HEK293 (cell line): Measurements from ENCODE around the gene CDK19.

Experiments
- GLIS1 ChIP-seq: fragments of 450-650 bp; formaldehyde crosslinking; IDR thresholded peaks from 2 replicates; pipeline ENCODE4 v1.5.1; 2016; ENCODE audit warnings: missing biosample characterization, missing genetic modification characterization
- HOXC10 ChIP-seq: sonication (generic); formaldehyde crosslinking; IDR thresholded peaks from 2 replicates; pipeline ENCODE4 v1.8.1; 2023; ENCODE audit warnings: mild to moderate bottlenecking, missing genetic modification reagents
- HOXD13 ChIP-seq: sonication (generic); formaldehyde crosslinking; IDR thresholded peaks from 2 replicates; pipeline ENCODE4 v1.8.0; 2022; ENCODE audit warnings: missing genetic modification reagents, borderline replicate concordance
- KLF9 ChIP-seq: fragments of 450-650 bp; formaldehyde crosslinking; IDR thresholded peaks from 2 replicates; pipeline ENCODE4 v1.5.1; 2016; ENCODE audit warnings: missing biosample characterization, missing genetic modification characterization, low read depth
- PRDM2 ChIP-seq: fragments of 450-650 bp; formaldehyde crosslinking; IDR thresholded peaks from 2 replicates; pipeline ENCODE4 v1.5.1; 2016; ENCODE audit warnings: missing biosample characterization, missing genetic modification characterization, borderline replicate concordance
- REST ChIP-seq: fragments of 450-650 bp; formaldehyde crosslinking; IDR thresholded peaks from 2 replicates; pipeline ENCODE4 v1.5.1; 2016; ENCODE audit warnings: missing biosample characterization, missing genetic modification characterization
- YY1 ChIP-seq: fragments of 450-650 bp; formaldehyde crosslinking; IDR thresholded peaks from 2 replicates; pipeline ENCODE4 v1.5.1; 2018; ENCODE audit warnings: missing biosample characterization, missing genetic modification characterization
- ZIC2 ChIP-seq: fragments of 450-650 bp; formaldehyde crosslinking; IDR thresholded peaks from 2 replicates; pipeline ENCODE4 v1.5.1; 2016; ENCODE audit warnings: missing biosample characterization, missing genetic modification characterization
- ZNF169 ChIP-seq: fragments of 450-650 bp; formaldehyde crosslinking; IDR thresholded peaks from 2 replicates; pipeline ENCODE4 v1.5.1; 2016; ENCODE audit warnings: missing biosample characterization, missing genetic modification characterization
- ZNF248 ChIP-seq: fragments of 450-650 bp; formaldehyde crosslinking; IDR thresholded peaks from 2 replicates; pipeline ENCODE4 v1.5.1; 2017; ENCODE audit warnings: missing biosample characterization, missing genetic modification characterization
- ZNF335 ChIP-seq: fragments of 450-650 bp; formaldehyde crosslinking; conservative IDR thresholded peaks from 2 replicates; pipeline ENCODE4 v1.5.1; 2016; ENCODE audit warnings: missing biosample characterization, missing genetic modification characterization
- ZNF48 ChIP-seq: fragments of 450-650 bp; formaldehyde crosslinking; IDR thresholded peaks from 2 replicates; pipeline ENCODE4 v1.5.1; 2016; ENCODE audit warnings: missing biosample characterization, missing genetic modification characterization
- ZNF510 ChIP-seq: fragments of 450-650 bp; formaldehyde crosslinking; IDR thresholded peaks from 2 replicates; pipeline ENCODE4 v1.5.1; 2018; ENCODE audit warnings: mild to moderate bottlenecking, missing genetic modification characterization, missing biosample characterization; ENCODE audit not compliant: insufficient replicate concordance
- ZNF530 ChIP-seq: fragments of 450-650 bp; formaldehyde crosslinking; IDR thresholded peaks from 2 replicates; pipeline ENCODE4 v1.5.1; 2016; ENCODE audit warnings: low read depth, missing biosample characterization, missing genetic modification characterization
- ZNF600 ChIP-seq: fragments of 450-650 bp; formaldehyde crosslinking; IDR thresholded peaks from 2 replicates; pipeline ENCODE4 v1.5.1; 2016; ENCODE audit warnings: missing biosample characterization, missing genetic modification characterization
- ZNF664 ChIP-seq: fragments of 450-650 bp; formaldehyde crosslinking; IDR thresholded peaks from 2 replicates; pipeline ENCODE4 v1.5.1; 2016; ENCODE audit warnings: missing biosample characterization, missing genetic modification characterization
- ZNF76 ChIP-seq: fragments of 450-650 bp; formaldehyde crosslinking; IDR thresholded peaks from 2 replicates; pipeline ENCODE4; 2016; ENCODE audit warnings: low read depth, missing biosample characterization, missing genetic modification characterization, borderline replicate concordance
- ZNF785 ChIP-seq: fragments of 450-650 bp; formaldehyde crosslinking; IDR thresholded peaks from 2 replicates; pipeline ENCODE4 v1.5.1; 2016; ENCODE audit warnings: missing biosample characterization, missing genetic modification characterization
- TF ChIP-seq, protein P1 (sequence below): fragments of 450-650 bp; formaldehyde crosslinking; IDR thresholded peaks from 2 replicates; pipeline ENCODE4 v1.5.1; 2017; ENCODE audit warnings: missing biosample characterization, missing genetic modification characterization
- TF ChIP-seq, protein P2 (sequence below): fragments of 450-650 bp; formaldehyde crosslinking; IDR thresholded peaks from 2 replicates; pipeline ENCODE4 v1.5.0; 2017; ENCODE audit warnings: missing biosample characterization, missing genetic modification characterization, borderline replicate concordance
- TF ChIP-seq, protein P3 (sequence below): fragments of 450-650 bp; formaldehyde crosslinking; IDR thresholded peaks from 2 replicates; pipeline ENCODE4 v1.5.1; 2016; ENCODE audit warnings: missing biosample characterization, missing genetic modification characterization

The CDK19 gene

DNA sequence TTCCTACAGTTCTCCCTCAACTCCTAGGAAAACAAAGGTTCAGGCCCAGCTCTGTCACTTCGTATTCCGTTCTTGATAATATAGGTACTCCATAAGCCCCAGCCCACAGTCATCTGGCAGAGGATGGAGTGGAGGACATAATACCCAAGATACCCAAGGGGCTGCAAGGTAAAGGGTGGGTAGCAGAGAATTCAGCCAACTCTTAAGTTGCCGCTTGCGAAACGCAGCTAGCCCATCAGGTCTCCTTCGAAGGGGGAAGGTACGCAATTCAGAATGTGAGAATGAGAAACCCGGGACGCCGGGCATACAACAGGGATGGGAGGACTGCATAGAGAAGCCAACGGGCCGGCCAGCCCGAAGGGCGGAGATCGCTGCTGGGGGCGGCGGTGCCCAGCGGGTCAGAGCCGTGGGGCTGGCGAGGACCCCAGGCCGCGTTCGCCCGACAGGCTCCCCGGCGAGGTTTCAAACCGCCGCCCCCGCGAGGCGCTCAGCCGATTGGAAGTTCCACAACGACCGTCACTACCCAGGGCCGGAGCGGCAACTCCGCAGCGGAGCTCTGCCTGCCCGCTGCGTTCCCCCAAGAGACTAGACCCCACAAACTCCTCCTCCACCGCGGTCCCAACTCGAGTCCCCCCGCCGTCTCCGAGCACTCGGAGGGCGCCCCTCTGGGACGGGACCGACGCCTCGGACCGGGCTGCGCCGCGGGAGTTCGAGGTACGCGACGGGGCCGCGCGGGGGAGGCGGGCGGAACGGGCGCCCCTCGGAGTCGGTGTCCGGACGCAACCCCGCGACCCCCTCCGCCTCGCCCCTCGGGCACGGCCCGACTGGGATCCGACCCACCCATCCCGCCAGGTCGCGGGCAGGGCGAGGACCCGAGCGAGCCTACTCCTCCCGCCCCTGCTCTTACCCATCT is 911 bp downstream of the CDK19 start (continued):
- TF ChIP-seq ZNF510 (tag by site-specific recombination), result no peak
- TF ChIP-seq KLF9 (tag by site-specific recombination), result no peak
- TF ChIP-seq ZNF785 (tag by site-specific recombination), result no peak
- TF ChIP-seq ZNF530, result no peak
- TF ChIP-seq, protein P1, sequence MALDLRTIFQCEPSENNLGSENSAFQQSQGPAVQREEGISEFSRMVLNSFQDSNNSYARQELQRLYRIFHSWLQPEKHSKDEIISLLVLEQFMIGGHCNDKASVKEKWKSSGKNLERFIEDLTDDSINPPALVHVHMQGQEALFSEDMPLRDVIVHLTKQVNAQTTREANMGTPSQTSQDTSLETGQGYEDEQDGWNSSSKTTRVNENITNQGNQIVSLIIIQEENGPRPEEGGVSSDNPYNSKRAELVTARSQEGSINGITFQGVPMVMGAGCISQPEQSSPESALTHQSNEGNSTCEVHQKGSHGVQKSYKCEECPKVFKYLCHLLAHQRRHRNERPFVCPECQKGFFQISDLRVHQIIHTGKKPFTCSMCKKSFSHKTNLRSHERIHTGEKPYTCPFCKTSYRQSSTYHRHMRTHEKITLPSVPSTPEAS (tag by site-specific recombination), result no peak
- no peak for TF ChIP-seq ZNF664 (tag by site-specific recombination)
- TF ChIP-seq, protein P2, sequence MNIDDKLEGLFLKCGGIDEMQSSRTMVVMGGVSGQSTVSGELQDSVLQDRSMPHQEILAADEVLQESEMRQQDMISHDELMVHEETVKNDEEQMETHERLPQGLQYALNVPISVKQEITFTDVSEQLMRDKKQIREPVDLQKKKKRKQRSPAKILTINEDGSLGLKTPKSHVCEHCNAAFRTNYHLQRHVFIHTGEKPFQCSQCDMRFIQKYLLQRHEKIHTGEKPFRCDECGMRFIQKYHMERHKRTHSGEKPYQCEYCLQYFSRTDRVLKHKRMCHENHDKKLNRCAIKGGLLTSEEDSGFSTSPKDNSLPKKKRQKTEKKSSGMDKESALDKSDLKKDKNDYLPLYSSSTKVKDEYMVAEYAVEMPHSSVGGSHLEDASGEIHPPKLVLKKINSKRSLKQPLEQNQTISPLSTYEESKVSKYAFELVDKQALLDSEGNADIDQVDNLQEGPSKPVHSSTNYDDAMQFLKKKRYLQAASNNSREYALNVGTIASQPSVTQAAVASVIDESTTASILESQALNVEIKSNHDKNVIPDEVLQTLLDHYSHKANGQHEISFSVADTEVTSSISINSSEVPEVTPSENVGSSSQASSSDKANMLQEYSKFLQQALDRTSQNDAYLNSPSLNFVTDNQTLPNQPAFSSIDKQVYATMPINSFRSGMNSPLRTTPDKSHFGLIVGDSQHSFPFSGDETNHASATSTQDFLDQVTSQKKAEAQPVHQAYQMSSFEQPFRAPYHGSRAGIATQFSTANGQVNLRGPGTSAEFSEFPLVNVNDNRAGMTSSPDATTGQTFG (tag by site-specific recombination), result no peak
- TF ChIP-seq ZNF76, result no peak
- peak; percentile 76 for TF ChIP-seq GLIS1 (tag by site-specific recombination)
- TF ChIP-seq, protein P3, sequence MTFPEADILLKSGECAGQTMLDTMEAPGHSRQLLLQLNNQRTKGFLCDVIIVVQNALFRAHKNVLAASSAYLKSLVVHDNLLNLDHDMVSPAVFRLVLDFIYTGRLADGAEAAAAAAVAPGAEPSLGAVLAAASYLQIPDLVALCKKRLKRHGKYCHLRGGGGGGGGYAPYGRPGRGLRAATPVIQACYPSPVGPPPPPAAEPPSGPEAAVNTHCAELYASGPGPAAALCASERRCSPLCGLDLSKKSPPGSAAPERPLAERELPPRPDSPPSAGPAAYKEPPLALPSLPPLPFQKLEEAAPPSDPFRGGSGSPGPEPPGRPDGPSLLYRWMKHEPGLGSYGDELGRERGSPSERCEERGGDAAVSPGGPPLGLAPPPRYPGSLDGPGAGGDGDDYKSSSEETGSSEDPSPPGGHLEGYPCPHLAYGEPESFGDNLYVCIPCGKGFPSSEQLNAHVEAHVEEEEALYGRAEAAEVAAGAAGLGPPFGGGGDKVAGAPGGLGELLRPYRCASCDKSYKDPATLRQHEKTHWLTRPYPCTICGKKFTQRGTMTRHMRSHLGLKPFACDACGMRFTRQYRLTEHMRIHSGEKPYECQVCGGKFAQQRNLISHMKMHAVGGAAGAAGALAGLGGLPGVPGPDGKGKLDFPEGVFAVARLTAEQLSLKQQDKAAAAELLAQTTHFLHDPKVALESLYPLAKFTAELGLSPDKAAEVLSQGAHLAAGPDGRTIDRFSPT (tag by site-specific recombination), result peak; percentile 21; the same call in 1 of the 2 replicates
- peak; percentile 97 for TF ChIP-seq ZIC2 (tag by site-specific recombination)
- TF ChIP-seq REST (tag by site-specific recombination), result peak; percentile 6; the same call in 1 of the 2 replicates
- no peak for TF ChIP-seq ZNF248
- TF ChIP-seq ZNF48 (tag by site-specific recombination), result no peak
- TF ChIP-seq HOXC10, result no peak
- TF ChIP-seq ZNF600 (tag by site-specific recombination), result peak; percentile 94
- peak; percentile 77 for TF ChIP-seq ZNF335 (tag by site-specific recombination)
- no peak for TF ChIP-seq ZNF169 (tag by site-specific recombination)
- no peak for TF ChIP-seq YY1 (tag by site-specific recombination)
- 0 out of 2 replicates have a peak, but pooled peaks have one; percentile 41 for TF ChIP-seq HOXD13 (CRISPR knock-in tag)
- no peak for TF ChIP-seq PRDM2
